ENCODE results near the gene ARHGAP27.
"Not testable (repeated sequence)": the region's sequence is repeated elsewhere in the genome, so short reads cannot be mapped to it uniquely, and the experiment has no call there.

ARHGAP27 gene

DNA sequence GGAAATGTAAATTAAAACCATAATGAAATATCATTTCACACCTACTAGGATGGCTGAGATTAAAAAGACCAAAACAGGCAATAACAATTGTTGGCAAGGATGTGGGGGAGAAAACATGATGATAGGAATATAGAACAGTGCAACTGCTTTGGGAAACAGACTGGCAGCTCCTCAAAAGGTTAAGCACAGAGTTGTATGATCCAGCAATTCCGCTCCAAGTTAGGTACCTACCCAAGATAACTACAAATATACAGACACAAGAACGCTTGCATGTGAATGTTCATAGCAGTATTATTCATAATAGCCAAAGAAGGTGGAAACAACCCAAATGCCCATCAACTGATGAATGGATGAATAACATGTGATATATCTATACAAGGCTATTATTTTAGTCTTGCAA, 80.8 kb downstream of the ARHGAP27 start:
- DNase-seq, result no peak

DNA sequence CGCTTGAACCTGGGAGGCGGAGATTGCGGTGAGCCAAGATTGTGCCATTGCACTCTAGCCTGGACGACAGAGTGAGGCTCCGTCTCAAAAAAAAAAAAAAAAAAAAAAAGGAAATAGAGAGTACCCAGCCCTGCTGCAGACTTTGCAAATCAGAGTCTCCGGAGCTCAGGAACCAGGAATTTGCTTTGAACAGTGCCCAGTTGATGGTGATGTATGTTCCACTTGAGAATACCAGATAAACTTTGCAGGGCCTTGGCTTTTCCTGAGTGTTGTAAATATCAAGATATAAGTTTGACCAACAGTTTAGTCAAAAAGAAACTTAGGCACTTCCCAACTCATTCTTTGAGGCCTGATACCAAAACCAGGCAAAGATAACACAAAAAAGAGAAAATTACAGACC, 85.2 kb downstream of the ARHGAP27 start:
- DNase-seq, result no peak

- no peak for DNase-seq
These were observed 86.3 kb downstream of the ARHGAP27 start for GRCh38 chr17:45346216-45347015.

DNA sequence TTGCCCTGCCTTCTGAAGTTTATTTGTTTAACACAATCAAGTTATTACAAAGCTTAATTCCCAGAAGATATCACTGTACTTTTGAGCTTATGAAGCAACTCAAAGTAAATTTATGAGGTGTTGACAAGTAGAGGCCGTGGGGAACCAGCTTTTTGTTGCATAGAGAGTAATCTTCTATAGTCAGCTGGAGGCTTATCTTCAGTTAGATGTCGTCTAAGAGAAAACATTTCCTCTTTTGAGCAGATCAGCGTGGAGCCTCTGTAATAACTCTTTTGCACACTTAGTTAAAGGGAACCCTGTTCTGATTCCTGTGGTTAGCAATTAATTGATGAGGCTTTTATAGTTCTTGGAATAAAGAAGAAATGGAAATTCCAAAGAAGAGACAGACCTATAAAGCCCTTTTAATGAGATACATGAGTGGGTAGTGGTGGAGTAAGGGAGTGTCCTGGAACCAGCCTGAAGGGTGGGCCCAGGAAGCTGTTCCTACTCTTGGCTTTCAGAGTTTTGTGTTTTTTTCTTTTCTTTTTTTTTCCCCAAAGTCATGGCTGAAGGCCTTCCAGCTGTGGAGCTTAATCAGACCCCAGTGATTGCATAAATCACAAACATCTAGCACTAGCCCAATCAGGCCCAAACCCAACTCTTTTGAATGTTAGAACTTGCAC, 87.0 kb downstream of the ARHGAP27 start:
- no peak for DNase-seq

DNA sequence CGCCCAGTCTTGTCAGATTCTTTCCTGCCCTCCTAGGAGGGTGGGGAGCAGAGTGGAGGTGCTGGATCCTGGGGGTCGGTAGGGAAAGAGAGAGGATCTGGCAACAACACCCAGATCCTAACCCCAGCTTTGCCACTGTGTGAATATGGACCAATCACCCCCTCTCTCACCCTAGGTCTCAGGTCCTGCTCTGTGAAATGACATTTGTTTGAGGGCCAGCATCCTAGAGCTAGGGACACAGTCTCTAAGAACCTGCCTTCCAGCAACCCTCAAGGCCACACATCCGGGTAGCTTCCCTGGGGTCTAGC, 87.5 kb downstream of the ARHGAP27 start:
- no peak for DNase-seq

DNA sequence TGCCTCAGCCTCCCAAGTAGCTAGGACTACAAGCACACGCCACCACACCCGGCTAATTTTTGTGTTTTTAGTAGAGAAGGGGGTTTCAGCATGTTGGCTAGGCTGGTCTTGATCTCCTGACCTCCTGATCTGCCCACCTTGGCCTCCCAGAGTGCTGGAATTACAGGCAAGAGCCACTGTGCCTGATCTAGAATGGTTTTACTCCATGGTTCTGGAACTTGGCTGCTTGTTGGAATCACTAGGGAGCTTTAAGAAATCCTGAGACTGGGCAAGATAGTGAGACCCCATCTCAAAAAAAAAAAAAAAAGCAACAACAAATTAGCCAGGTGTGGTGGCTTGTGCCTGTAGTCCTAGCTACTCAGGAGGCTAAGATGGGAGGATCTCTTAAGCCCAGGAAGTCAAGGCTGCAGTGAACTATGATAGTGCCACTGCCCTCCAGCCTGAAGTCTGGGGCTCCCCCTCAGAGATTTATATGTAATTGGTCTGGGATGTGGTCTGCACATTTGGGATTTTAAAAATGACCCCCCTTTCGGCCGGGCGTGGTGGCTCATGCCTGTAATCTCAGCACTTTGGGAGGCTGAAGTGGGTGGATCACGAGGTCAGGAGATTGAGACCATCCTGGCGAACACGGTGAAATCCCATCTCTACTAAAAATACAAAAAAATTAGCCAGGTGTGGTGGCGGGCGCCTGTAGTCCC, 88.6 kb downstream of the ARHGAP27 start:
- not testable (repeated sequence) for DNase-seq
